ENCODE results near the gene OCLN. TPM values are rescaled to one million over a fixed set of nuclear protein-coding genes. Genes with fewer than 3 reads are reported as not detected.

OCLN gene
- total RNA-seq, 1 experiment from 2014 or later, result 102 TPM

DNA sequence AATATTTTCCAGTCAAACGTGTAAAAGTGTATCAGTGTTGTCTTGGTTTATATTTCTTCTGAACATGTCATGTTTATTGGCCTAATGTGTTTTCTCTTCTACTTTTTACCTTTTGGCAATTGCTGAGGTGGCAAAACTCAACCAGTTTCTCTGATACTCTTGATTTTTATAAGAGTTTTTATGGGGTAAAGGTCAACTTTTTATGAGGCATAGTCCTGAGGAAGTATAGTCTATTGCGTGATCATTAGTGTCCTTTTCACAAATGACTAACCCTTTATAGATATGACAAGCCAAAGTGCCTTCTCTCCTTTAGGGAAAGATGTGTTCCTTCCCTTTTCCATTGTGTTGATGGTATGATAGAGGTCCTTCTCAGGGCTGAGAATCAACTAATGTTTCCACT is 32.9 kb downstream of the OCLN start:
- ATAC-seq, result no peak
- TF ChIP-seq, protein P1, sequence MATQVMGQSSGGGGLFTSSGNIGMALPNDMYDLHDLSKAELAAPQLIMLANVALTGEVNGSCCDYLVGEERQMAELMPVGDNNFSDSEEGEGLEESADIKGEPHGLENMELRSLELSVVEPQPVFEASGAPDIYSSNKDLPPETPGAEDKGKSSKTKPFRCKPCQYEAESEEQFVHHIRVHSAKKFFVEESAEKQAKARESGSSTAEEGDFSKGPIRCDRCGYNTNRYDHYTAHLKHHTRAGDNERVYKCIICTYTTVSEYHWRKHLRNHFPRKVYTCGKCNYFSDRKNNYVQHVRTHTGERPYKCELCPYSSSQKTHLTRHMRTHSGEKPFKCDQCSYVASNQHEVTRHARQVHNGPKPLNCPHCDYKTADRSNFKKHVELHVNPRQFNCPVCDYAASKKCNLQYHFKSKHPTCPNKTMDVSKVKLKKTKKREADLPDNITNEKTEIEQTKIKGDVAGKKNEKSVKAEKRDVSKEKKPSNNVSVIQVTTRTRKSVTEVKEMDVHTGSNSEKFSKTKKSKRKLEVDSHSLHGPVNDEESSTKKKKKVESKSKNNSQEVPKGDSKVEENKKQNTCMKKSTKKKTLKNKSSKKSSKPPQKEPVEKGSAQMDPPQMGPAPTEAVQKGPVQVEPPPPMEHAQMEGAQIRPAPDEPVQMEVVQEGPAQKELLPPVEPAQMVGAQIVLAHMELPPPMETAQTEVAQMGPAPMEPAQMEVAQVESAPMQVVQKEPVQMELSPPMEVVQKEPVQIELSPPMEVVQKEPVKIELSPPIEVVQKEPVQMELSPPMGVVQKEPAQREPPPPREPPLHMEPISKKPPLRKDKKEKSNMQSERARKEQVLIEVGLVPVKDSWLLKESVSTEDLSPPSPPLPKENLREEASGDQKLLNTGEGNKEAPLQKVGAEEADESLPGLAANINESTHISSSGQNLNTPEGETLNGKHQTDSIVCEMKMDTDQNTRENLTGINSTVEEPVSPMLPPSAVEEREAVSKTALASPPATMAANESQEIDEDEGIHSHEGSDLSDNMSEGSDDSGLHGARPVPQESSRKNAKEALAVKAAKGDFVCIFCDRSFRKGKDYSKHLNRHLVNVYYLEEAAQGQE (IDR thresholded peaks at IDR 0.05; ENCODE audit: insufficient read depth in 1 of 2, low read depth in 2 of 2, low read length in 1 of 2), result no peak
- no peak for TF ChIP-seq TCF7L2 (IDR thresholded peaks at IDR 0.05; ENCODE audit: low read depth, low read length)
- no peak for TF ChIP-seq POLR2AphosphoS5 (IDR thresholded peaks at IDR 0.05; ENCODE audit: low read depth, low read length)
- no peak for TF ChIP-seq SIN3A (IDR thresholded peaks at IDR 0.05; ENCODE audit: borderline replicate concordance, insufficient read depth, low read depth, low read length)
- TF ChIP-seq, protein P2, sequence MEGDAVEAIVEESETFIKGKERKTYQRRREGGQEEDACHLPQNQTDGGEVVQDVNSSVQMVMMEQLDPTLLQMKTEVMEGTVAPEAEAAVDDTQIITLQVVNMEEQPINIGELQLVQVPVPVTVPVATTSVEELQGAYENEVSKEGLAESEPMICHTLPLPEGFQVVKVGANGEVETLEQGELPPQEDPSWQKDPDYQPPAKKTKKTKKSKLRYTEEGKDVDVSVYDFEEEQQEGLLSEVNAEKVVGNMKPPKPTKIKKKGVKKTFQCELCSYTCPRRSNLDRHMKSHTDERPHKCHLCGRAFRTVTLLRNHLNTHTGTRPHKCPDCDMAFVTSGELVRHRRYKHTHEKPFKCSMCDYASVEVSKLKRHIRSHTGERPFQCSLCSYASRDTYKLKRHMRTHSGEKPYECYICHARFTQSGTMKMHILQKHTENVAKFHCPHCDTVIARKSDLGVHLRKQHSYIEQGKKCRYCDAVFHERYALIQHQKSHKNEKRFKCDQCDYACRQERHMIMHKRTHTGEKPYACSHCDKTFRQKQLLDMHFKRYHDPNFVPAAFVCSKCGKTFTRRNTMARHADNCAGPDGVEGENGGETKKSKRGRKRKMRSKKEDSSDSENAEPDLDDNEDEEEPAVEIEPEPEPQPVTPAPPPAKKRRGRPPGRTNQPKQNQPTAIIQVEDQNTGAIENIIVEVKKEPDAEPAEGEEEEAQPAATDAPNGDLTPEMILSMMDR (IDR thresholded peaks at IDR 0.05), result no peak
- Histone ChIP-seq H3K4me3 (ENCODE audit: low read depth in 2 of 2, low read length in 2 of 2) (no peak overlapping the region), H3K4me1 (ENCODE audit: control insufficient read depth, insufficient read depth, low read length) (peaks cover 18% of the 10 kb centered on the region), H3K9me3 (ENCODE audit: control insufficient read depth, insufficient read depth, low read depth, low read length) (no peaks in the 10 kb centered on the region), H3K27ac (ENCODE audit: low read length) (no peak overlapping the region), H3K36me3 (ENCODE audit: control insufficient read depth, insufficient read depth, low read length) (no peaks in the 10 kb centered on the region), H3K27me3 (ENCODE audit: control insufficient read depth, insufficient read depth, low read length) (no peaks in the 10 kb centered on the region)
- no TSS peak for BruUV-seq (replicated peaks)
- in situ Hi-C loops (cut with HindIII; ENCODE audit: low pct_unique_long_range_greater_than_20kb, low sequenced_read_pairs) (no loop called here), intact Hi-C loops (cut with micrococcal nuclease; ENCODE audit: unreplicated experiment) (no loop called here)
- CTCF ChIA-PET, result no interaction called here
- POLR2A ChIA-PET, result no interaction called here
- no peak for DNase-seq (ENCODE audit: low read depth, low spot score)

DNA sequence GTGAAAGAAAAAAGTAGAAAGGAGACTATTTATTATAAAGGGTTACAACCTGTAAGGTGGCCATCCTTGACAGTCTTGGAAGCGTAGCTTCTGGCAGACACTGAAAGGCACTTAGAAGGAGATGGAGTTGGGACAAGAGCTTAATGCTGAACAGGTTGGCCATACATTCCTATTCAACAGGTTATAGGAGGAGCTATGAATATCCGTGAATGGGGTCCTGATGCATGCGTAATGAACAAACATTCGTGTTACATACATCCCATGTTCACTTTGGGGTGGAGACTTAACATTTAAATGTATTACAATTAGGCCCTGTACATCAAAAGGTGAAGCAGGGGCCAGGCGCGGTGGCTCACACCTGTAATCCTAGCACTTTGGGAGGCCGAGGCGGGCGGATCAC is 34.1 kb downstream of the OCLN start:
- no TSS peak for BruUV-seq (replicated peaks)
- H3K27ac ChIP-seq (ENCODE audit: low read length), result no peak overlapping the region
- ChIA-PET CTCF (interaction anchor here (0.6 kb wide), 2 partner anchors 33 to 192 kb away, joined by 3 read pairs; no protein-coding TSS in a partner anchor), POLR2A (no interaction called here)
- no peak for ATAC-seq
- intact Hi-C loops (cut with micrococcal nuclease; ENCODE audit: unreplicated experiment), result no loop called here
- H3K4me3 ChIP-seq (ENCODE audit: low read depth in 2 of 2, low read length in 2 of 2), result no peak overlapping the region
- H3K36me3 ChIP-seq (ENCODE audit: control insufficient read depth, insufficient read depth, low read length), result no peaks in the 10 kb centered on the region
- H3K9me3 ChIP-seq (ENCODE audit: control insufficient read depth, insufficient read depth, low read depth, low read length), result no peaks in the 10 kb centered on the region
- H3K27me3 ChIP-seq (ENCODE audit: control insufficient read depth, insufficient read depth, low read length), result no peaks in the 10 kb centered on the region
- H3K4me1 ChIP-seq (ENCODE audit: control insufficient read depth, insufficient read depth, low read length), result peaks cover 8% of the 10 kb centered on the region
- in situ Hi-C loops (cut with HindIII; ENCODE audit: low pct_unique_long_range_greater_than_20kb, low sequenced_read_pairs), result no loop called here
- TF ChIP-seq, protein P1 (IDR thresholded peaks at IDR 0.05; ENCODE audit: insufficient read depth in 1 of 2, low read depth in 2 of 2, low read length in 1 of 2), result no peak
- TF ChIP-seq POLR2AphosphoS5 (IDR thresholded peaks at IDR 0.05; ENCODE audit: low read depth, low read length), result no peak
- TF ChIP-seq, protein P2 (IDR thresholded peaks at IDR 0.05), result no peak
- DNase-seq (ENCODE audit: low read depth, low spot score), result no peak

All from Panc1 (cell line).